Coronary artery (tissue), 2 donors: ENCODE data around the gene LRRK1.

Experiments
- DNase-seq: peaks from one replicate; pipeline ENCODE4 v3.0.0-alpha.2; 2017; ENCODE audit warnings: low spot score
- H3K27ac ChIP-seq, 2 donors: fragments of 200-600 bp; sonication (generic); one replicate each; pipeline ENCODE4 v1.5.1; 2016 to 2019
- H3K4me3 ChIP-seq: fragments of 200-600 bp; sonication (generic); 2 replicates; pipeline ENCODE4 v1.5.1; 2016; ENCODE audit warnings: mild to moderate bottlenecking, moderate library complexity
- TF ChIP-seq, protein P1 (sequence below): fragments of 200-600 bp; sonication (generic); IDR thresholded peaks from one replicate; pipeline ENCODE4 v1.5.1; 2019; ENCODE audit warnings: antibody characterized with exemption

LRRK1 gene

DNA sequence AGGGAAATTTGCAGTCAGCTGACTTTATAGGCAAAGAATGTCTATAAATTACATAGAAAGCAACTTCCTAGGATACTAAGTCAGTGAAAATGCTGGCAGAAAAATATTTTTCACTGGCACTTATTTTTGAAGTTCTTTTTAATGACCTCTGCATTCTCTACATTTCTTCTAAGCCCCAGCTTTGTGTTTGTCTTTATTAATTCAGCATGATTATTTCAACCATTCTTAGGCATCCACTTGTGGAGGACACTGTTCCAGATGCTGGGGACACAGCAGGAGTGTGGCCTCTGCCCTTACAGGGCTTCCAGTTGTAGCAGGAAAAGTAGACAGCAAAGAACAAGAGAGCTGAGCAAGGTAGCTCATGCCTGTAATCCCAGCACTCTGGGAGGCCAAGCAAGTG is 15.0 kb downstream of the LRRK1 start:
- TF ChIP-seq, protein P1, sequence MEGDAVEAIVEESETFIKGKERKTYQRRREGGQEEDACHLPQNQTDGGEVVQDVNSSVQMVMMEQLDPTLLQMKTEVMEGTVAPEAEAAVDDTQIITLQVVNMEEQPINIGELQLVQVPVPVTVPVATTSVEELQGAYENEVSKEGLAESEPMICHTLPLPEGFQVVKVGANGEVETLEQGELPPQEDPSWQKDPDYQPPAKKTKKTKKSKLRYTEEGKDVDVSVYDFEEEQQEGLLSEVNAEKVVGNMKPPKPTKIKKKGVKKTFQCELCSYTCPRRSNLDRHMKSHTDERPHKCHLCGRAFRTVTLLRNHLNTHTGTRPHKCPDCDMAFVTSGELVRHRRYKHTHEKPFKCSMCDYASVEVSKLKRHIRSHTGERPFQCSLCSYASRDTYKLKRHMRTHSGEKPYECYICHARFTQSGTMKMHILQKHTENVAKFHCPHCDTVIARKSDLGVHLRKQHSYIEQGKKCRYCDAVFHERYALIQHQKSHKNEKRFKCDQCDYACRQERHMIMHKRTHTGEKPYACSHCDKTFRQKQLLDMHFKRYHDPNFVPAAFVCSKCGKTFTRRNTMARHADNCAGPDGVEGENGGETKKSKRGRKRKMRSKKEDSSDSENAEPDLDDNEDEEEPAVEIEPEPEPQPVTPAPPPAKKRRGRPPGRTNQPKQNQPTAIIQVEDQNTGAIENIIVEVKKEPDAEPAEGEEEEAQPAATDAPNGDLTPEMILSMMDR: no peak
- DNase-seq: no peak
- no peak overlapping the region for H3K27ac ChIP-seq
- no peak overlapping the region for H3K4me3 ChIP-seq

DNA sequence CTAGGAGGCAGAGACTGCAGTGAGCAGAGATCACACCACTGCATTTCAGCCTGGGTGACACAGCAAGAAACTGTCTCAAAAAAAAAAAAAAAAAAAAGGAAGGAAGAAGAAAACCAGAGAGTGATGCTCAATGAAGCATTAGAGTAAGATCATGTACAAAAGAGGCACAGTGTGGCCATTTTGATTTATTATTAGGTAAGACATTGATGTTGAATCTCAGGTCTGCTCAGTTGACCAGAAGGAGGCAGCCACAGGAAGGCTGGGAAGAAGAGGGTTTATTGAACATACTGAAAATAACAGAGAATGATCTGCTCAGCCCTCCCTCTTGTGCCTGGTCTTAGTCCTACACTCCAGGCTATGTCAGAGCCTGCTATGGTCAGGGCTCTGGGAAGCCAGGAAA is 15.6 kb downstream of the LRRK1 start:
- Histone ChIP-seq H3K4me3 (no peak overlapping the region), H3K27ac (no peak overlapping the region)
- TF ChIP-seq, protein P1: no peak
- no peak for DNase-seq

DNA sequence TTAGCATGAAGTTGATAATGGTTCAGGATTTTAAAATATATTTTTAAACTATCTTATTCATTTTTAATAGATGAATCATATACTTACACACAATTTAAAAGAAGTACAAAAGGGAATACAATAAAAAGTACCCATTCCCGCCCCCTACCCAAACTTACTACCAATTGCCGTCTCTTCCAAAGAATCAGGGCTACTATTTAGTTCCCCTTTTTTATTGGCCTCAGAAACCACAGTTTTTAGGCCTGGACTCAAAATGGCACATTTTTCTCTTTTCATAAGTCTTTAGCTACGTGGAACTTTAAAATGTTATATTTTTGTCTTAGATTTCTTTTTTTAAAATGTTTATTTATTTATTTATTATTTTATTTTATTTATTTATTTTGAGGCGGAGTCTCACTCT is 18.0 kb downstream of the LRRK1 start:
- Histone ChIP-seq H3K4me3 (no peak overlapping the region), H3K27ac (no peak overlapping the region)
- TF ChIP-seq, protein P1: no peak
- no peak for DNase-seq

DNA sequence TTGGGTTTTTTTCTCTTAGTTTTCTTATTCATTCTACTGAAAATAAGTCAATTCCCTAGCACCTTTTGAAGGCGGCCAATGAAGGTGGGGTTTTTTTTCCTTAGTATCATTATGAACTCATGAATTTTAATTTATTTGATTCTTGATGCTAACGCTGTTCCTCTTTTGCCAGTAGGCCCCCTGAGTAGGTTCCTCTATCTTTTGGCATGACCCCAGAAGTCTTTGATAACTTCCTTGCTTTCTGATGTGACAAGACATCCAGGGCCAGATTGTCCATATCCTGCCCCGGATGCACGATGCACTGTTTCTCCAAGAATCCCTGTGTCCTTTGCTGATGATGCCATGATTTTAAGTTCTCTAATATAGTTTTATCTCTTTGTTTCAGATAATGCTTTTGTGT is 20.6 kb downstream of the LRRK1 start:
- TF ChIP-seq, protein P1: no peak
- no peak overlapping the region for H3K4me3 ChIP-seq
- DNase-seq: no peak
- no peak overlapping the region for H3K27ac ChIP-seq

DNA sequence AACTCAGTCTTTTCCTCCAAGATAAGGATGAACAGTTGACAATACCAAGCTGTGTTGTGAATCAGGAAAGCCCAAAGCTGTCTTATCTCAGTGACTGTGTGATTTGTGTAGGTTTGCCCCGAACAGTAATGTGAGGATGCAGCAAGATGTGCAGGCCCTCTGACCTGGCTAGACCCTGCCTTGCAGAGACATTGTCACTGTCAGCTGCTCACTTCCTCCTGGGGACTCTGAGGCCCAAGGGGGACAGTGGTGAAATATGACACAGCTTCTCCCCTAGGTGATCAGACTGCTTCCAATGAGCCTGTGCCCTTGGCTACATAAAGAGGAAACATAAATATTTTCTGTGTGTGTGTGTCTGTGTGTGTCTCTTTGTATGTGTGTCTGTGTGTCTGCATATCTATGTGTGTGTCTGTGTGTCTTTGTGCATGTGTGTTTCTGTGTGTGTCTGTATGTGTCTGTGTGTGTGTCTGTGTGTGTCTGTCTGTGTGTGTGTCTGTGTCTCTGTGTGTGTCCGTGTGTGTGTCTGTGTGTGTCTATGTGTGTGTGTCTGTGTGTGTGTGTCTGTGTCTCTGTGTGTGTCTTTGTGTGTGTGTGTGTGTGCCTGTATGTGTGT is 21.7 kb downstream of the LRRK1 start:
- TF ChIP-seq, protein P1: no peak
- Histone ChIP-seq H3K27ac (no peak overlapping the region), H3K4me3 (no peak overlapping the region)
- DNase-seq: no peak

DNA sequence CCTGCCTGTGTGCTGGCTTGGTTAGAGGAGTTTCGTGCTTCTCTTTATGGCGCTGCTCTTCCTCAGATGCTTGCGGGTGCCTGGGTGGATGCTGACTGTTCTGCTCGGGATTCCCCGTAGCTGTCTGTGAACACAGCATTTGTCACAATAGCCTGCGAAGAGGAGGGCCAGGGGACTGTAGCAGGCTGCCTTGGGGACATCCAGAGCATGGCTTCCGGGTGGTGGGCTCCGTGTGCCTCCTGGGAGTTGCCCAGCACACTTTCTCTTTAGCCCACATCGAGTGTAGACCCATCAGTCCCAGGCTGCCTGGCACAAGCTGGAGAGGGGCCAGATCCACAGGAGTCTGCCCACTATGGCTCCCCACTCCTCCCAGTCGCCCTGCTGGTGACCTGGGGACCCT is 22.4 kb downstream of the LRRK1 start:
- TF ChIP-seq, protein P1: no peak
- Histone ChIP-seq H3K4me3 (no peak overlapping the region), H3K27ac (no peak overlapping the region)
- DNase-seq: no peak

DNA sequence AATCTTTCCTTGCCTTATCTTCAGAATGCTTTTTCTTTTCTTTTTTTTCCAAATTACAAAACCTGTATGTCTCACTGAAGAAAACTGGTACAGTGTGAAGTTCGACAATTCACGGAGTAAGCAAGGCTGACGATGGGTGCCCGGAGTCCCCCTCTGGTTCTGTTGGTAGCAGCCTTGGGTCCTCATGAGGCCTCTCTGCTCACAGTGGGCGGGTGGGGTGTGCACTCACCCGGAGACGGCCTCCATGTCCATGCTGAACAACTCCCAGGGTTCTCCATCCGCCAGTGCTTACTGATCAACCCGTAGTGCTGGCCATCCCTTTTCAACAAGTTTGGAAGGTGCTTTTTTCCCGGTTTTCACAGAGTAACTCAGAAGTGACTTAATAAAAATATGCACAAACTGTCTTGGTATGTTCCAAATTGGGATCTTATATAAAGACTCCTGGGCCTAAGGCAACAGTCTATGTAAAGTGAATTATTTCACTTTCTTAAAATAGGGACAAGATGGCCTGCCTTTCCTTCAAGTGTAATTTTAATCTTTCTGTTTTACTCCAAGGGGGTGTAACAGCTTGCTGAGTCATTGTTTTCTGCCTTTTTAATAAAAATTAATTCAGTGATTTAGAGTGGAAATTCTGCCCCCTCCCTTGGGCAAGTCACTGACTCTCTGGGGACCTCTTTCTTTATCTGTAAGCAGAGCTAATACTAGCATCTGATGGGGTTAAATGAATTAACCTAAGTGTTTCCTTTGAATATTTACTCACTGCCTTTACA is 23.7 kb downstream of the LRRK1 start:
- no peak overlapping the region for H3K4me3 ChIP-seq
- H3K27ac ChIP-seq: no peak overlapping the region
- DNase-seq: no peak
- TF ChIP-seq, protein P1: no peak
